ENCODE measurements around the gene ADGRV1. TPM values are rescaled to one million over a fixed set of nuclear protein-coding genes. Genes with fewer than 3 reads are reported as not detected.
A peak's percentile ranks its signal among the peaks of the same experiment; 100 is the strongest.
"Not testable (repeated sequence)": the region's sequence is repeated elsewhere in the genome, so short reads cannot be mapped to it uniquely, and the experiment has no call there.

ADGRV1 gene
- total RNA-seq, 4 donors from 2014 or later, result 6.0 to 37.0 (median 10.6) TPM

DNA sequence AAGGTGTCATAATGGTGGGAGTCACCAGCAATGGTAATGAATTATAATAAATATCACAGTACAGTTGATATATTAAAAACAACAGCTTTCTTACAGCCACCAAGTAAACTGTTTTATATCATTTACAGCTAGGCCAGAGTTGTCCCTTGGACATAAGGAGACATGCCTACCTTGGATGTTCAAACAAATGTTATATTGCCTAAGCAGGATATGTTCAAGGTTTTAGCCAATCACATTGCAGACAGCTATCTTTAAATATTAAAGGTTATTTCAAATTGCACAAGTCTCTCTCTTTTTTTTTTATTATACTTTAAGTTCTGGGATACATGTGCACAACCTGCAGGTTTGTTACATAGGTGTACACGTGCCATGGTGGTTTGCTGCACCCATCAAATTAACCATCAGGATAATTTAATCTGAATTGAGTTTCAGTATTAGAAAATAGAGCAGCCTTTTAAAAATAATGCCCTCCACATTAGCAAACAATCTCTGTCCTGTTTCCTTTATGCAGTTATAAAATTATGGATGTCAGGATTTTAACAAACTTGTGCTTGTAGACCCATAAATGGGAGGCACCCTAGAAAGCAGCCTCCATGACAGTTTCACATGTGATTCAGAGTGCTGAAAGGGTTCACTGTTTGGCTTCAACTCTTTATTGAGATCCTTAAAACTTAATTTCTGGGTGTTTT is 483.8 kb downstream of the ADGRV1 start:
- H3K9me3 ChIP-seq, result peaks cover 0 to 5% of the 10 kb centered on the region in 2 donors
- intact Hi-C loops (cut with DNase I; ENCODE audit: low total_unique reads), result no loop called here
- H3K4me3 ChIP-seq, result no peak overlapping the region
- H3K4me1 ChIP-seq, result peaks cover 13 to 30% (median 21%) of the 10 kb centered on the region in 4 donors
- 56 to 67% methylated on average over 1 of the region's 1 CpG for WGBS, 2 donors (ENCODE audit: low coverage in 1 of 2)
- in situ Hi-C loops (cut with MboI; ENCODE audit: low pct_ligation_motif_present in 1 of 4, low pct_unique_long_range_greater_than_20kb in 1 of 4, low sequenced_read_pairs in 3 of 4), result no loop called here
- H3K36me3 ChIP-seq, result no peaks in the 10 kb centered on the region
- TF ChIP-seq POLR2AphosphoS5 (IDR thresholded peaks at IDR 0.05), result no peak
- no peak for TF ChIP-seq EP300 (IDR thresholded peaks at IDR 0.05; ENCODE audit: low read depth)
- DNase-seq, result no peak
- peak overlapping the region; percentile 28 to 54 (median 40) for H3K27ac ChIP-seq
- H3K27me3 ChIP-seq, result no peaks in the 10 kb centered on the region

DNA sequence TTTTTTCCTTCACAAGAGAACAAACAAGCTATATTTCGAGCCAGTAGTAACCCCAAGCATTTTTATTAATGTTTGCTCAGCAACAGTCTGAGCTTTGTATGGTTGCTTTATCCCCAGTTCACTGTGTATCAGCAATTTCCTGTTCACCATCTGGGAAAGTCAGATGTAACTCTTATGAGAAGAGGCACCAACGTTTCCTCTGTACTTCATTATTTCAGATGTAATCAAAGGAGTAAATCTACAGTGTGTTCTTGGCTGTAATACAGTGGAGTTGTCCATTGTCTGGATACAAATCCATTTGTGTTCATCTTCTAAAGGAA is 484.3 kb downstream of the ADGRV1 start:
- no peak for DNase-seq
- 0 to 7% methylated on average over 2 of the region's 2 CpGs for WGBS, 2 donors (ENCODE audit: low coverage in 1 of 2)
- H3K36me3 ChIP-seq, result no peaks in the 10 kb centered on the region
- H3K27ac ChIP-seq, result peak overlapping the region; percentile 28 to 54 (median 40)
- TF ChIP-seq, protein P1, sequence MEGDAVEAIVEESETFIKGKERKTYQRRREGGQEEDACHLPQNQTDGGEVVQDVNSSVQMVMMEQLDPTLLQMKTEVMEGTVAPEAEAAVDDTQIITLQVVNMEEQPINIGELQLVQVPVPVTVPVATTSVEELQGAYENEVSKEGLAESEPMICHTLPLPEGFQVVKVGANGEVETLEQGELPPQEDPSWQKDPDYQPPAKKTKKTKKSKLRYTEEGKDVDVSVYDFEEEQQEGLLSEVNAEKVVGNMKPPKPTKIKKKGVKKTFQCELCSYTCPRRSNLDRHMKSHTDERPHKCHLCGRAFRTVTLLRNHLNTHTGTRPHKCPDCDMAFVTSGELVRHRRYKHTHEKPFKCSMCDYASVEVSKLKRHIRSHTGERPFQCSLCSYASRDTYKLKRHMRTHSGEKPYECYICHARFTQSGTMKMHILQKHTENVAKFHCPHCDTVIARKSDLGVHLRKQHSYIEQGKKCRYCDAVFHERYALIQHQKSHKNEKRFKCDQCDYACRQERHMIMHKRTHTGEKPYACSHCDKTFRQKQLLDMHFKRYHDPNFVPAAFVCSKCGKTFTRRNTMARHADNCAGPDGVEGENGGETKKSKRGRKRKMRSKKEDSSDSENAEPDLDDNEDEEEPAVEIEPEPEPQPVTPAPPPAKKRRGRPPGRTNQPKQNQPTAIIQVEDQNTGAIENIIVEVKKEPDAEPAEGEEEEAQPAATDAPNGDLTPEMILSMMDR (IDR thresholded peaks at IDR 0.05), result no peak
- TF ChIP-seq POLR2A (IDR thresholded peaks at IDR 0.05) (no peak), POLR2AphosphoS5 (IDR thresholded peaks at IDR 0.05) (no peak), EP300 (IDR thresholded peaks at IDR 0.05; ENCODE audit: low read depth) (no peak)
- no peaks in the 10 kb centered on the region for H3K27me3 ChIP-seq
- in situ Hi-C loops (cut with MboI; ENCODE audit: low pct_ligation_motif_present in 1 of 4, low pct_unique_long_range_greater_than_20kb in 1 of 4, low sequenced_read_pairs in 3 of 4) (no loop called here), intact Hi-C loops (cut with DNase I; ENCODE audit: low total_unique reads) (no loop called here)
- H3K4me1 ChIP-seq, result peaks cover 13 to 31% (median 21%) of the 10 kb centered on the region in 4 donors
- H3K4me3 ChIP-seq, result no peak overlapping the region
- peaks cover 0 to 5% of the 10 kb centered on the region in 2 donors for H3K9me3 ChIP-seq

DNA sequence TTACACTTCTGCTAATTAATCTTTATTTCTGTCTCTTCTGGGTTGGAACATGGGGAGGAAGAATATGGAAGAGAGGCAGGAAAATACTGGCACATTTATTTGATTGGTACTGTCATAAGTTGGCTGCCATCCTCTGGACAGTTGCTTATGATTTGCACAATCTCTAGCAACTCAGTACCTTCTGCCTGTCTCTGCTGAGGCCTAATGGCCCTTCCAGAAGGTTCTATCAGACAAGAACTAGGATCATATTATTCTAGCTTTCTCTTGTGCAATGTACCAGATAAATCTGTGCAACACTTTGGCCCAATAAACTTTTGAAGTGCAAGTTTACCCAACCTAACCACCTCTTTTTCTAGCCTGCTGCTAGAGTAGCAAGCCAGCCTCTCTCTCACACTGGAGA is 489.5 kb downstream of the ADGRV1 start:
- H3K27ac ChIP-seq, result peak overlapping the region in 2 of 4 donors; percentile 21 to 40
- in situ Hi-C loops (cut with MboI; ENCODE audit: low pct_ligation_motif_present in 1 of 4, low pct_unique_long_range_greater_than_20kb in 1 of 4, low sequenced_read_pairs in 3 of 4), result no loop called here

DNA sequence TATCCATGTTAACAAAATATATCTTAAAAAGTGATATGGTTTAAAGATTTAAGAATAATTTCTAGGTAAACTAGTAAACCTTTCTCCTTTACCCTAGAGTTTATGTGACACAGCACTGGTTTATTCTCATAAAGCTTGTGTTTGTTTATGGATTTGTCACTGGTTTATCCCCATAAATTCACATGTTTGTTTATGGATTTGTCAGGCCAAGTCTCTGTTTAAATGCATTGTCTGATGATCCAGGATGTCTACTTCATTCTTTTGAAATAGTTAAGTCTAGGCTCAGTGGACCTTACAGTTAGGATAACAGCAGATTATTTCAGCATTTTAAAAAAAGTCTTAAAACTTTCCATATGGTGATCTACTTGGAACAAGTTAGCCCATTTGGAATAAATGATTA is 490.5 kb downstream of the ADGRV1 start:
- Histone ChIP-seq H3K36me3 (no peaks in the 10 kb centered on the region), H3K27me3 (no peaks in the 10 kb centered on the region), H3K4me1 (peaks cover 0 to 22% (median 5%) of the 10 kb centered on the region in 4 donors), H3K9me3 (peaks cover 0 to 5% of the 10 kb centered on the region in 2 donors), H3K27ac (no peak overlapping the region), H3K4me3 (no peak overlapping the region)
- no peak for DNase-seq
- in situ Hi-C loops (cut with MboI; ENCODE audit: low pct_ligation_motif_present in 1 of 4, low pct_unique_long_range_greater_than_20kb in 1 of 4, low sequenced_read_pairs in 3 of 4), result no loop called here
- TF ChIP-seq, protein P1 (IDR thresholded peaks at IDR 0.05), result no peak
- TF ChIP-seq POLR2A (IDR thresholded peaks at IDR 0.05) (no peak), EP300 (IDR thresholded peaks at IDR 0.05; ENCODE audit: low read depth) (no peak), POLR2AphosphoS5 (IDR thresholded peaks at IDR 0.05) (no peak)
- intact Hi-C loops (cut with DNase I; ENCODE audit: low total_unique reads), result no loop called here

More for the DNA sequence above, 489.5 kb downstream of the ADGRV1 start:
- peaks cover 0 to 5% of the 10 kb centered on the region in 2 donors for H3K9me3 ChIP-seq
- no peak for TF ChIP-seq POLR2A (IDR thresholded peaks at IDR 0.05)
- TF ChIP-seq, protein P1 (IDR thresholded peaks at IDR 0.05), result no peak
- no peak for TF ChIP-seq EP300 (IDR thresholded peaks at IDR 0.05; ENCODE audit: low read depth)
- TF ChIP-seq POLR2AphosphoS5 (IDR thresholded peaks at IDR 0.05), result no peak
- no peaks in the 10 kb centered on the region for H3K36me3 ChIP-seq
- no peak overlapping the region for H3K4me3 ChIP-seq
- H3K4me1 ChIP-seq, result peaks cover 0 to 27% (median 8%) of the 10 kb centered on the region in 4 donors
- intact Hi-C loops (cut with DNase I; ENCODE audit: low total_unique reads), result no loop called here
- no peaks in the 10 kb centered on the region for H3K27me3 ChIP-seq
- DNase-seq, result no peak

DNA sequence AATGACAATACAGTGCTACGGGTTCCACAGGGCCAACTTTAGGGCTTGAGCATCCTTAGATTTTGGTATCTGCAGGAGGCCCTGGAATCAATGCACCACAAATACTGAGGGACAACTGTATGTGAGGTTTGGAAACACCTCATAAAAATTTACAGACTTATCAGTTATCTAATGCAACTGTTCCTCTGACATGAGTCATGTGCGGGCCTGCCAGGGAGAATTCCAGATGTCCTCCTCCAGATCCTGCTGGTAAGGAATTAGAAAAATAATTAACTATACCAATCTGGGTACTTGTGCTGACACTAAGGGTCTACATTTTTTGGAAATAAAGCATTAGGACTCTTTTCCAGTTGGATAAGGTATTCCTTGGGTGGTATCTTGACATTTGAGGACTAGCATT is 491.2 kb downstream of the ADGRV1 start:
- Histone ChIP-seq H3K9me3 (peaks cover 0 to 5% of the 10 kb centered on the region in 2 donors), H3K36me3 (no peaks in the 10 kb centered on the region), H3K4me1 (peaks cover 0 to 22% (median 5%) of the 10 kb centered on the region in 4 donors), H3K27ac (no peak overlapping the region), H3K4me3 (no peak overlapping the region), H3K27me3 (no peaks in the 10 kb centered on the region)
- TF ChIP-seq EP300 (IDR thresholded peaks at IDR 0.05; ENCODE audit: low read depth), result no peak
- TF ChIP-seq, protein P1 (IDR thresholded peaks at IDR 0.05), result no peak
- TF ChIP-seq POLR2AphosphoS5 (IDR thresholded peaks at IDR 0.05), result no peak
- no peak for TF ChIP-seq POLR2A (IDR thresholded peaks at IDR 0.05)
- in situ Hi-C loops (cut with MboI; ENCODE audit: low pct_ligation_motif_present in 1 of 4, low pct_unique_long_range_greater_than_20kb in 1 of 4, low sequenced_read_pairs in 3 of 4) (no loop called here), intact Hi-C loops (cut with DNase I; ENCODE audit: low total_unique reads) (no loop called here)
- 87% methylated on average over 2 of the region's 2 CpGs; no CpG with 5 or more reads in 1 of the 2 donors for WGBS, 2 donors (ENCODE audit: low coverage in 1 of 2)
- DNase-seq, result no peak

DNA sequence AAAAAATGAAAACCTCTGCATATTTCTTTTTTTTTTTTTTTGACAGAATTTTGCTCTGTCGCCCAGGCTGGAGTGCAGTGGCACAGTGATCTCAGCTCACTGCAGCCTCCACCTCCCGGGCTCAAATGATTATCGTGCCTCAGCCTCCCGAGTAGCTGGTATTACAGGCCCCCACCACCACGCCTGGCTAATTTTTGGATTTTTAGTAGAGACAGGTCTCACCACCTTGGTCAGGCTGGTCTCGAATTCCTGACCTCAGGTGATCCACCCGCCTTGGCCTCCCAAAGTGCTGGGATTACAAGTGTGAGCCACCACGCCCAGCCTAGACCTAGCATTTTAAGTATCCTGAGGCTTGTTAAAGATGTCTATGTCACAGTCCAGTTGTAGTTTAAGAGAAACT is 493.8 kb downstream of the ADGRV1 start:
- H3K4me3 ChIP-seq; intact Hi-C loops (cut with DNase I; ENCODE audit: low total_unique reads); DNase-seq; in situ Hi-C loops (cut with MboI; ENCODE audit: low pct_ligation_motif_present in 1 of 4, low pct_unique_long_range_greater_than_20kb in 1 of 4, low sequenced_read_pairs in 3 of 4); H3K9me3 ChIP-seq; H3K27me3 ChIP-seq; H3K27ac ChIP-seq; H3K36me3 ChIP-seq: not testable (repeated sequence)
- WGBS, 2 donors (ENCODE audit: low coverage in 1 of 2), result 85 to 90% methylated on average over 2 to 8 of the region's 8 CpGs
- H3K4me1 ChIP-seq, result peaks cover 0 to 22% (median 5%) of the 10 kb centered on the region in 4 donors
